ENCODE results near the gene DGCR2. TPM values are rescaled to one million over a fixed set of nuclear protein-coding genes. Genes with fewer than 3 reads are reported as not detected.

DGCR2 gene
- total and polyA plus RNA-seq, 11 donors = 26.0 to 53.3 (median 41.2) TPM

GRCh38 chr22:19120829-19121630 is 1.2 kb downstream of the DGCR2 start:
- ATAC-seq (peak in 1 of 4 donors; percentile 27), DNase-seq (peak in 3 of 5 donors; percentile 33 to 63 (median 44))
- 13 to 20% (median 18%) methylated on average over 21 to 23 of the region's 23 CpGs for WGBS, 4 donors
- intact Hi-C loops (cut with DNase I) = loop anchor here in 1 of 10 donors (10.0 kb wide), 1 partner anchor 56 kb away; no protein-coding TSS in a partner anchor
- Histone ChIP-seq H3K4me3 (peak overlapping the region; percentile 86 to 98 (median 94)), H3K36me3 (peaks cover 0 to 10% (median 0%) of the 10 kb centered on the region in 9 donors), H3K27ac (peak overlapping the region in 11 of 12 donors; percentile 91 to 98 (median 95)), H3K4me1 (peaks cover 4 to 65% (median 52%) of the 10 kb centered on the region in 12 donors), H3K9me3 (no peaks in the 10 kb centered on the region), H3K27me3 (no peaks in the 10 kb centered on the region)
- TF ChIP-seq POLR2A (IDR thresholded peaks at IDR 0.05) (no peak), CTCF (IDR thresholded peaks at IDR 0.05) (no peak)

DNA sequence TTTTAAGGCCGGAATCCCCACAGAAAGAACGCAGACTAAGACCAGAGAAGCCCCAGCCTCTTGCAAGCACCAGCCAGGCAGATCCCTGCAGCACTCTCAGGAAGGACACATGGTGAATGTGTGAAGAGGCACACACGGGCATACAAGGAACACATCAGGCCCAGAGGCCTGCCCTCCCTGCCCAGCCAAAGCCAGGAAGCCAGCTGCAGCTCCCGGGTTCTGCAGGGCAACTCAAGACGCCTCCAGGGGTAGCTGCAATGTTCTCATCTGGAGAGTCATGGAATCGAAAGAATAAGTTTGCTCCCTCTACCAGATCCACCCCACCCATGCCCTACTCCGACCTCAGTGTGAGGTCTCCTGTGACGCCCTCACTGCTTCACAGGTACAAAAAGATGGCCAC is 2.3 kb downstream of the DGCR2 start:
- Histone ChIP-seq H3K4me3 (no peak overlapping the region), H3K36me3 (peaks cover 0 to 10% (median 0%) of the 10 kb centered on the region in 9 donors)
- intact Hi-C loops (cut with DNase I) = loop anchor here in 2 of 10 donors (10.0 kb wide), 2 partner anchors 55 to 65 kb away; no protein-coding TSS in a partner anchor

GRCh38 chr22:19118329-19118880 is 3.8 kb downstream of the DGCR2 start:
- H3K27ac ChIP-seq = no peak overlapping the region
- no peak for ATAC-seq

More for the DNA sequence above, 2.3 kb downstream of the DGCR2 start:
- peaks cover 9 to 76% (median 61%) of the 10 kb centered on the region in 12 donors for H3K4me1 ChIP-seq
- 80 to 92% (median 84%) methylated on average over 3 to 8 of the region's 8 CpGs for WGBS, 4 donors
- DNase-seq = peak in 2 of 5 donors; percentile 9 to 56
- no peak for TF ChIP-seq POLR2A (IDR thresholded peaks at IDR 0.05)
- TF ChIP-seq CTCF (IDR thresholded peaks at IDR 0.05) = no peak
- no peaks in the 10 kb centered on the region for H3K27me3 ChIP-seq
- no peak overlapping the region for H3K27ac ChIP-seq
- ATAC-seq = no peak
- H3K9me3 ChIP-seq = no peaks in the 10 kb centered on the region

More at GRCh38 chr22:19118329-19118880, 3.8 kb downstream of the DGCR2 start:
- no peaks in the 10 kb centered on the region for H3K27me3 ChIP-seq
- WGBS, 4 donors = 89 to 93% (median 91%) methylated on average over 3 to 4 of the region's 4 CpGs
- H3K9me3 ChIP-seq = no peaks in the 10 kb centered on the region
- intact Hi-C loops (cut with DNase I) = loop anchor here in 1 of 10 donors (10.0 kb wide), 1 partner anchor 64 kb away; no protein-coding TSS in a partner anchor
- no peak overlapping the region for H3K4me3 ChIP-seq
- H3K4me1 ChIP-seq = peaks cover 9 to 88% (median 68%) of the 10 kb centered on the region in 12 donors
- H3K36me3 ChIP-seq = peaks cover 0 to 10% (median 0%) of the 10 kb centered on the region in 9 donors
- DNase-seq = peak in 1 of 5 donors; percentile 8
- no peak for TF ChIP-seq CTCF (IDR thresholded peaks at IDR 0.05)

Measured in heart left ventricle (tissue), 16 donors.